HG03175 (cell line): Measurements from ENCODE around the gene LOXHD1.

Source experiments
- ATAC-seq: cut with Tn5 transposase; IDR thresholded peaks from one replicate; pipeline ENCODE4 v1.9.1; 2021; ENCODE audit warnings: mild to moderate bottlenecking, moderate library complexity; ENCODE audit not compliant: unreplicated experiment

LOXHD1 gene

DNA sequence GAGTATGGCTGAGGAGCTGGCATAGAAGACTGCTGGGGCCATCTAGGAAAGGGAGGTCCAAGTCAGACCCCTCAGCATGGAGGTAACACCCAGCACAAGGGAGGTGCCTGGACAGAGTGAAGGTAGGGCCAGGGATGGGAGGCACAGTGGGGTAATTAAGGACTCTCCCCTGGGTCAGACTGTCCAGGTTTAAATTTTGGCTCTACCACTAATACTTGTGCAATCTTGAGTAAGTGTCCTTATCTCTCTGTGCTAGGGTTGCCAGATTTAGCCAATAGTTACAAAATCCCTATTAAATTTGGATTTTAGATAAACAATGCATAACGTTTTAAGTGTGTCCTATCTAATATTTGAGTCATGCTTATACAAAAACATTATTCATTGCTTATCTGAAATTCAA, 109.5 kb downstream of the LOXHD1 start:
- ATAC-seq, result no peak

DNA sequence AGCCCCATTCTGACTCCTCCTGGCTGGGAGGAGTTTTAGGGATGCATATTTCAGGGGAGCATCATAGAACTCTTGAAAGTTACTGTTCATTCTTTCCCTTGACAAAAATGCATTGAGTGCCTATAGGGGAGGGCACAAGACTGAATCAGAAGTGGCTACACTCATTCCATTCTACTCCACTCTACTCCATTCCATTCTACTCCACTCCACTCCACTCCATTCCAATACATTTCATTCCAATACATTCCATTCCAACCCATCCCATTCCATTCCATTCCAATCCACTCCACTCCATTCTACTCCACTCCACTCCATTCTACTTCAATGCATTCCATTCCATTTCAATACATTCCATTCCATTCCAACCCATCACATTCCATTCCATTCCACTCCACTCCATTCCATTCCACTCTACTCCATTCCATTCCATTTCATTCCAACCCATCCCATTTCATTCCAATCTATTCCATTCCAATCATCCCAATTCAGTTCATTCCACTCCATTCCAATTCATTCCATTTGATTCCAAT, 110.8 kb downstream of the LOXHD1 start:
- ATAC-seq, result no peak

DNA sequence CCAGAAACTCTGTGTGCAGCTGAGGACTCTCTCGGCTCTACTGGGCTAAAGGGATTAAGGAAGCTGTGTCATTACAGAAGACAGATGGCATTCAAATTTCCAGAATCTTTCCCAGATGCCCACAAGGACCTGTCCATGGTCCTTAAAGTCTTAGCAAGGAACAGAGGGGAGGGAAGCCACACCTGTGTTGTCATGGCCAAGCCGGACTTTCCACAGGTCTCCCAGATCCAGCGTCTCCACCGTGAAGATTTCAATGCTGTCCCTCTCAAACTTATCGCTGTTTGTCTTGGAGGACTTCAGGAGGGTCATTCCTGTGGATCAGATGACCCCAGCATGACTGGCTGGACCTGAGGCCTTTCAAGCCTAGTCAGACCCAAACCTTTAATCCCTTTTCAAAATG, 114.5 kb downstream of the LOXHD1 start:
- ATAC-seq, result no peak

DNA sequence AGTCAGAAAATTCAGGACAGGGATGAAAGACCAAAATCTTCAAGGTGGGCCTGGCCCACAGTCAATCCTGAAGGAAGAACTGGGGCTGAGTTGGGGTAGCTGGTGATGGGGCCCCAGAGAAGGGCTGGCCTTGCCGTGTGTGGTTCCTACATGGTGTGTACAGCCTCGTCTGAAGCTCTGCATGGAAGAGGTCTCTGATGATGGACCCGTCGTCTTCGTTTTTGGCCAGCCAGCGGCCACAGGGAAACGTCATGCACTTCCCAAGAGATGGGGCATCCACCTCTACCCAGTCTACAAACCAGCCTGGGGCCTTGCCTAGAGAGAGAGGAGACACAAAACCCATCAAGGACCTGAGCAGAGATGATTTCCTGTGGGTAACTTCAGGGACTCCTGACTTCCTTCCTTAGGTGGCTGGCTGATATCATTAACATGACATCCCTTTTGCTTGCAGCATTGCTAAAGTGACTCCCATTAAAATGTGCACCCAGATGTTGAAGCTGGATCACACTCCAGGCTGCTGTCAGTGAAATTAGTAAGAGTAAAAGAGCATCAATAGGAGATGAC, 115.3 kb downstream of the LOXHD1 start:
- no peak for ATAC-seq

DNA sequence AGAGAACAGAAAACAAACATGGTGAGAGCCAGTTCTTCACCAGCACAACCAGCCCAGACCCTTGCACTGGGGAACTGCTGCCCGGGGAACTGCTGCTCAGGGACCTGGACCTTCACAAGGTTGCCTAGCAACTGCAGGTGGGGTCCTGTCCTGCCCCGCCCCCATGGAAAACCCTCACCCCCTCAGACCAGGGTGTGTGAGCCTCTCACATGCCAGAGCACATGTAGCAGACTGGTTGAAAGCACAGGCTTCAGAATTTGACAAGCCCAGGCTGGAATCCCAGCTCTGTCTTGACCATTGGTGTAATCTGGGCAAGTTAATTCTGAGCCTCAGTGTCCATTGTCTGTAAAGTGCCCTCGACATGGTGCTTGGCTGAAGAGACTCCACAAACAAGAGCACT, 118.6 kb downstream of the LOXHD1 start:
- no peak for ATAC-seq

DNA sequence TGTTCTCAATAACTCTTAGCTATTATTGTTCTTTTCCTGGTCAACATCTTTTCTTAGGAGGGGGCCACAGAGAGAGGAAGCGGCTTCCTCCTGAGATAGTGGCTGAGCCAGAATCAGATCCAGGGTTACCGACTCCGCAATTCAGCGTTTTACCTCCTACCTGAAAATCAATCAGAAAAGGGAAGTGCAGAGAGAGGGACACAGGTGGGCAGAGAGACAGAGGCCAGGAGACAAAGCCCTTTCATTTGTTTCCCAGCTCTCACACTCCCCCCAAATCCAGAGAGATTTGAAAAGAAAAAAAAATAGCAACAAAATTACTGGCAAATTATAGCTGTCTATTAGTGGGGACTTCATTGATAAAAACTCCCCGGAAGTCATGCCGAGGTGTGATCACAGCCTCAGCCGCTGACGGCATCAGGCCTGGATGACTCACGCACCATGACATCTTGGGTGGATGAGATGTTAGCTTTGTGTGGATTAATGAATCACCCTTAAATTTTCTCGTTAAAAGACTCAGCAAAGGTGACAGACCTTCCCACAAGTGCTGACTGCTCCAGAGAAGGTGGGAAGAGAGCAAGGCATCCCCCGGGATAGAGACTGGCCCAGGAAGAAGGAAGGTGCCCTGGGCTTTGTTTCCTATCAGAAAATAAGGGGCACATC, 120.7 kb downstream of the LOXHD1 start:
- no peak for ATAC-seq

DNA sequence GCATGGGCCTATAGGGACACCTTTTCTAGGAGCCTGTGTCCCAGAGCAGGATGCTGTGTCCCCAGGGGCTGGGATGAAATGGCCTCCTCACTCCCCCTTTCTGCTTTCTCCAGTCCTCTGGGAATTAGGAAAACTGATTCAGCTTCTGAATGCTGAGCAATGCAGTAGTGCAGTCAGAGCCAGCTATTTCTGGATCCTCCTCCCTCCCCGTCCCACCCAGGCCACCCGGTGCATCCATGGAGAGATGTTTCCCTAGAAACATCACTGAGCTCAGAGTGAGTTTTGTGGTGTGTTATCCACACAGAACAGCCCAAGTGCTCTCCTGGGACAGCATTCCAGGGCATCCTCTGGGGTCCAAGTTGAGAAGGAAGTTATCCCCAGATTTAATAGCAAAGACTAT, 125.5 kb downstream of the LOXHD1 start:
- ATAC-seq, result no peak

DNA sequence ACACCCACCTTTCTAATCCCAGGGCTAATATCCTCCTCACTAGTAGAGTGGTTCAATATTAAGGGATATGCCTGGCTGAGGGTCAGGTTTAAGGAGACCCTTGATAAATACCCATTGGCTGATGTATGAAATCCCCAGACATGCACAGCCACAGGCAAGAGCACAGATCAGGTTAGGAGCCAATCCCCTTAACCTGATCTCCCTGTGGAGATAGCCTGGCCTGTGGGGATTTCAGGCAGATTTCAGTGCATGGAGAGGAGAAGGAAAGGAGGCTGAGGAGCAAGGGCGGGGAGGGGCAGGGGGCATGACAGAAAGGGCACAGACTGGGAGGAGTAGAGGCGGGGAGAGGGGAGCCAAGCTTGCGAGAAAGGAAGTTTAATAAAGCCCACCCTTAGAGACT, 129.0 kb downstream of the LOXHD1 start:
- ATAC-seq, result no peak

DNA sequence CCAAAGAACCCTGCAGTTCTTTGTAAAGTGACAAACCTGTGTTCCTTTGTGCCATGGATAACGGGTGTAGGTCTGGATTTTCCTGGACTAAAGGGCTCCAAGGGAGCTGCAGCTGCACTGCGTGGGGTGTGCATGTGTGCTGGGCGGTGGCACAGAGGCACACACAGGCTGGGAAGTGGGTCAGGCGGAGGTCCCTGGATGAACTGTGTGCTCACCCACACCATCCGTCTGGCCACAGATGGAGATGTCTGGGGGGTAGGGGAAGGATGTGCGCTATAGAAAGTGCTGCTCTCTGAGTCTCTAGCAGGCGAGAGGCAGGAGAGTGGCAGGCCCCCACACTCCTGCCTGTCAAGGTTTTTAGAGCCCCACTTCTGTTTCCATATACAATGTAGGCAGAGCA, 137.2 kb downstream of the LOXHD1 start:
- ATAC-seq, result no peak

DNA sequence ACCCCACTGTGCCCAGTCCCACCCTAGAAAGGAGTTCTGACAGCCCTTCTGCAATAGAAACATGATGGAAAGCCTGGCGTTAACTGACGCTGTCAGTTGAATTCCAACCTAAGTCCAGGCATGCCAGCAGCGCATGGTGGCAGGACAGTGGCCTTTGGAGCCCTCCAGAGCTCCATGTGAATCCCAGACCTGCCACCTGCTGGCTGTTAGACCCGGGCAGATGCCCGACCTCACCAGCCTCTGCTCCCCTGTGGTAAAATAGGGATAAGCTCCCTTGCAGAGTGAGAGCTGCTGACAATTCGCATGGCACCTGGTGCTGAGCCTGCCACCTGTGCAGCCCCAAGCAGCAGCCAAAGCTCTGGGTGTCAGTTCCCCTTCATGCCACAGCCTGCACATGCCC, 138.6 kb downstream of the LOXHD1 start:
- no peak for ATAC-seq

DNA sequence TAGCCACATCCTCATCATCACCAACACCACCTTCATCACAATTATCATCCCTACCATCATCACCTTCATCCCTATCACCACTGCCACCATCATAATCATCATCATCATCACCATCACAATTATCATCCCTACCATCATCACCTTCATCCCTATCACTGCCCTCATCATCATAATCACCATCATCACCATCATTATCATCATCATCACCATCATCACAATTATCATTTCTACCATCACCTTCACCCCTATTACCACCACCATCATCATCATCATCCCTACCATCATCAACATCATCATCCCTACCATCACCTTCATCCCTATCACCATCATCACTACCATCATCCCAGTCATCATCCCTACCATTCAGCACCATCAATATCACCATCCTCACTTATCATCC, 140.5 kb downstream of the LOXHD1 start:
- ATAC-seq, result no peak

DNA sequence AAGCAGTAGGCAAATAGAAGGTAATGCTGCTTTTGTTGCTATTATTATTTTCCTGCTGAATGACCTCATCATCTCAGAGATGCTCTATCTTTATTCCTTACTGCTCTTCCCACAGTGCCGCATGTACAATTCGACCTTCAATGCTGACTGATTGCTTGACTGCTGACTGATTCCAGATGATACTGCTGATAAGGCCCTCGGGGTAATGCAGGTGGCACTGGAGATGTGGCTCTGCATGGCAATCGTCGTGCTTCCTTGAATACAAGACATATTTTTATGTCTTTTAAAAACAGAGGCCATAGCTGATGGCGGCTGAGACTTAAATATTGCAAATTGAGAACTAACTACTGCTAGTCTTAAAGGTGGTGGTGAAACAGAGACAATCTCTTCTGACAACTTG, 146.6 kb downstream of the LOXHD1 start:
- ATAC-seq, result no peak

DNA sequence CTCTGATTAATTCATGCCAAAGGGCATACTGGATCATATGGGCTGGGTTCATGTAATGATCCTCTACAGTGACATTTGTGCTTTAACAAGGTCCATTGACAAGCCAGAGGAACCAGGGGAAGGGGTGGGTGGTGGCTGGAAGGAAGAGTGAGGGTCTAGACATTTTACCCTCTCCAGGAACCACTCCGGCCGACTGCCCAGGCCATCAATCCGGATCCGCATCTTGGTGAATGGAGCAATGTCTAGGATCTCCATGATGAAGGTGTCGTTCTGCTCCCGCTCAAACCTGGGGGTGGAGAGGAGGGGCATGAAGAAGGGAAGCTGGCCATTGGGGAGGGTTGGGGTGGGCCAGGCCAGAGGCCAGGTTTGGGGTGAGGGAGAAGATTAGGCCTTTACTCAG, 147.5 kb downstream of the LOXHD1 start:
- no peak for ATAC-seq

DNA sequence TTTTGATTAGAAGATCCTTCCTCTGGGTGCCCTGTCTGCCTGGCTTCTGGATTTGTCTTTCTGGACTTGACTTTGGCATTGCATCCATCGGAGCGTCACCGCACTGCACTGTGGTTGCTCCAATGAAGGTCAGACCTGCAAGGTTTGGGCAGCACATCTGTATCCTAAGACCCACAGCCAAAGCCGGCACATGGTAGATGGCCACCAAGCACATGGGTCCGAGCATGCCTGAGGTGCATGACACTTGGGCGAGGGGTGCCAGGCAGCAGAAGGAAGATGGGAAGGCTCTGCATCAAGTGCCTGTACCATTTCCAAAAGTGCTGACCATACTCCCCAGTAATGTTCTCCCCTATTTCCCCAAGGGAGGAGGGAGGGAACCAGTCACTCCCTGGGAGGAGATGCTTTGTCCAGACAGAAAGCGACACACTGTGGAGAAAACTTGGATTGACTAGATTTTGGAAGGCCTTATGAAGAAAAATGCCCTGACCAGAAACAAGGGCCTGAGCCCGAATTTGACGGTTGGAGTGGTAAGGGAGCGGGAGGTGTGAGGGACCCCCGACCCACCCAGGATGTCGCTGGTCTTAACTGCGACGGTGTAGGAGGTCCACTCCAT, 149.9 kb downstream of the LOXHD1 start:
- ATAC-seq, result no peak

DNA sequence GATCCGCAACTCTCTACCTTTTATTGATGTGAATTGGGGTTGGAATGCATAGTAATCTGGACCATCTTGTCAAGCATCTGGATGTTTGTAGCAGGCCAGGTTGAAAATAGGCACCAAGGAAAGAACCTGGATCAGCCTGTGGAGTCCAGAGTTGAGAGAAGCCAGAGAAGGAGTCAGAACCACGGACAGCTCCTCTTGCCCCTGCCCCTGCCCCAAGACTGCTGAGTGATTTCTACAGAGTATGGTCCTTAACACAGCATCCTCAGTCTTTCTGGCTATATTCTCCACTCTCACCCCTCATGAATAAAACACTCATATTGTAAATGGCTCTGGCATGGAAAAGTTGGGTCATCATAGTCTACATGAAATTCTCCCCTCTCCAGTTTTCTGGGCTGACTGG, 154.6 kb downstream of the LOXHD1 start:
- ATAC-seq, result no peak

DNA sequence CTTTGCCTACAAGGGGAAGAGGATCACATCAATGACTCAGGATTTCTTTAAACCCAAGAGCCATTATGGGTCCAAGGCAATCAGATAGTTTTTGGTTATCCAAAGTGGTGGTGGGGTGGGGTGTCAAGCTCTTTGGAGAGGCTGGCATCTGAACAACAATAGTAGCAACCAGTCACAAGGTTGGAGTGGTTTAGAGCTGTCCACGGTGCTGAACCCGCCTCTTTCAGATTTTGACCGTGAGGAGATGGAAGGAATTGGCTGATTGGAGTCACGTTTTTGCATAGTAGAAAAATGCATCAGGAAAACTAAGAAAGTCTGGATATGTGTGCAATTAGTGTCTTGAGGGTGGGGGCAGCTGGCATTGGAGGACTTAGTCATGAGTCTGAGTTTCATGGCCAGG, 159.9 kb downstream of the LOXHD1 start:
- no peak for ATAC-seq

DNA sequence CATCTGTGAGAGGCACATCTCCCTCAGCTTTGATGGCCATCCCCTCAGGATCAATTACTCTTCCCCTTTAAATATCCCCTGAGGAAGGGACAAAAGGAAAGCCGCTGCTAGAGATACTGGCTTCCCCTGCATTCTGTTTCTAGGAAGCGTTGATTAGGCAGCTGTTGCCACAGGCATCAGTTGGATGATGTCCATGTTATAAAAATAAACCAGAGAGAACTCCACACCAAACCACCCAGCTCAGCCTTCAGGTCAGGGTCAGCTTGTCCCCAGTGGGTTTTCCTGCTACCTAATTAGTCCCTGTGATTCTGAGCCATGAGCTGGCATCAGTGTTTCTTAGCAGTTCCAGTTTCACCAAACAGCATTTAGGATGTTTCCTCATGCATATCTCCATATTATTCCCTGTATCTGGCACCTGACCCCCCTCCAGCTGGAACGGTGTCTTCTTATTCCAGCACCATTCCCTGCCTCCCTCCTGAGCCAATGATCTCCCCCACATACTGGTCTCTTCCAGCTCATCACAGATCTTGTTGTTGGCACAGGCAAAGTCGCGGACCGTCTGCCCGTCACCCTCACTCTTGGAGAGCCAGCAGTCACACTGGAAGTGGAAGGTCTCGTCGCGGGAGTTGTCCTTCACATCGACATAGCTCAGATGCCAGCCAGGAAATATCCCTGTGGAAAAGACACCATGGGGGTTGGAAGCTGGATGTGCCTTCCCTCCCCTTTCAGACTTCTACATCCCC, 168.4 kb downstream of the LOXHD1 start:
- ATAC-seq, result no peak

DNA sequence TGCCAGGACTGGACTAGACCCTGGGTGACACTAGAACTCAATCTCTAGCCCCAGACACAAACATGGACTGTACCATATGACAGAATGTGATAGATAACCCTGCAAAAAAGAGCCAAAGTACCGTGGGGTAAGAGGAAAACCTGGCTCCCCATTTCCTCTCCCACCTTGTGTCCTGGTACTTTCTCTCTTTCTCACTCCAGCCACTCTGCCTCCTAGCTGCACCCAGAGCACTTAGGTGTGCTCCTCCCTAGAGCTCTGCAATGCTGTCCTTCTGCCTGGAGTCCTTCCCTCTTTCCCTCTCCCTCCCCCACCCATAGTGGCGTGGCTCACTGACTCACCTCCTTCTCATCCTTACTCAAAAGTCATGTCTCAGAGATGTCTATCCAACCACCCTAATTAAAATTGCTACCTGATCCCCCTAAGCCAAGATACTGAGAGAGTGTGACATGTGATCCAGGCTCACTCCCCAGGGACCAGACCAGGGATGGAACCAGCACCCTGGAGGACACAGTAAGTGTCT, 171.3 kb downstream of the LOXHD1 start:
- ATAC-seq, result no peak

DNA sequence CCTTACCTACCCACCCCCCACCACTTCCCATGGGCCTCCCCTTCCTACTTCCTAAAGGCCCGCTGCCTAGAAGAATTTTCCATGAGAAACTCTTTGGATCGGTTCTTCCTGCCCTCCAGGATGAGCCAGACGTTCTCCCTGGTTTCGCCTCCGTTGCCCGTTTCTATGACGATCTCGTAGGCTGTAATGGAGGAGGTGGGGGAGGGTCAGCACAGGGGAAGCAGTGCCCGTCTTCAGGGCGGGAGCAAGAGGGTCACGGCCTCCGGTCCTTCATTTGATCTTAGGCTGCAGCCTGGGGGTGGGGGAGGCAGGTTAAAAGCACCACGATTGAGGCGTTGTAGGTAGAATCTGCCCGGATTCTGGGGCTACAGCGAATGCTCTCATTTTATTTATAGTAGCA, 172.0 kb downstream of the LOXHD1 start:
- no peak for ATAC-seq

DNA sequence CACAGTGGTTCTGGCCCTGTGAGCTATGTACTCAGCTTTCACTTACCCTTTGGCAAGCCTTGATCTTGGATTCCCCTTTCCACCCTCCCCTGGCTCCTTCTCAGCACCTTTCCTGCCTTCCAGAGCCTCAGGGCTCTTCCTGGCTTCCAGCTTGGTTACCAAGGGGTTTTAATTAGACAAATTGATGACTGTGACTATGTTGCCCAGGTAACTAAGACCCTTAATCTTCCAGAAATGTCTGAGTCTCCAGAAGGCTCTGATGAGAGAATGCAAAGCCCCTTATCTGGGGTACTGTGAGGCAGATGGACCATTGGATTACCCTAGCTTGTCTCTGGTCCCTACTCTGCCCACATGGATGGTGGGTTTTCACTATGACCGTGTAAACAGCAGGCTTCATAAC, 174.2 kb downstream of the LOXHD1 start:
- ATAC-seq, result no peak

DNA sequence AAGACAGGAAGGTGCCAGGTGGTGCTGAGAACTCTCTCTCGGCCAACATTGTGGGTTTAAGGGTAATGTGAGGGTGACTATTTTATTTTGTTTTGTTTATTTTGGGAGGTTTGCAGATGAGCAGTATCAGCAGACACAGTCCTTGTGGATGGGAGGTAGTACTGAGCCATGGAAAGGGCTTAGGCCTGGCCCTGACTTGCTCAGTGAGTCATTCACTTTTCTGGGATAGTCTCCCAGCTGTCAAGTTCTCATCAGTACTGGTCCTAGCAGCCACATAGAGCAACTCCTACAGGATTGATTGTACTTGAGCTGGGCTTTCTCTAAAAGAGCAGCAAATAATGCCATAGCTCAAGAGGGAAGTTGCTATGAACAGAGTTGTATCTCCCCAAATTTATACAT, 175.2 kb downstream of the LOXHD1 start:
- ATAC-seq, result no peak
